PC-9 (cell line): ENCODE data around the gene CDH13. TPM values are rescaled to one million over a fixed set of nuclear protein-coding genes. Genes with fewer than 3 reads are reported as not detected.

ENCODE experiments used
- BruUV-seq: library from RNA; stranded (reverse); fragments of 400-500 nt; replicated peaks from 2 replicates; lab custom pipeline; 2021; lab: Mats Ljungman, UMichigan
- CTCF ChIA-PET: fragments of 300-600 bp; sonication (Branson Sonifier 250); formaldehyde crosslinking; loops from one replicate; lab custom pipeline; 2022; ENCODE audit warnings: antibody characterized with exemption; lab: Charles Lee
- POLR2A ChIA-PET: fragments of 300-600 bp; sonication (Branson Sonifier 250); formaldehyde crosslinking; loops from one replicate; lab custom pipeline; 2022; ENCODE audit warnings: antibody characterized with exemption; ENCODE audit not compliant: unreplicated experiment; lab: Charles Lee
- DNase-seq, 2 experiments: peaks; one replicate each; pipeline versions ENCODE4 v3.0.0 to v3.0.0-alpha.2; 2015 to 2022; ENCODE audit warnings: mixed read lengths in 1 of 2
- H2AFZ ChIP-seq: fragments of 200-600 bp; sonication (generic); 2 replicates; pipeline ENCODE4 v1.8.1; 2017; ENCODE audit warnings: antibody characterized with exemption
- H3F3A ChIP-seq: fragments of 200-600 bp; sonication (generic); 2 replicates; pipeline ENCODE4 v1.8.1; 2017; ENCODE audit warnings: antibody characterized with exemption, mild to moderate bottlenecking, low read depth; ENCODE audit not compliant: insufficient read depth
- H3K27ac ChIP-seq: fragments of 200-600 bp; sonication (generic); 2 replicates; pipeline ENCODE4 v1.6.1; 2016; ENCODE audit warnings: mixed run types
- H3K27me3 ChIP-seq: fragments of 200-600 bp; sonication (generic); 2 replicates; pipeline ENCODE4 v1.6.1; 2016; ENCODE audit warnings: low read depth, mixed run types; ENCODE audit not compliant: insufficient read depth
- H3K36me3 ChIP-seq: fragments of 200-600 bp; sonication (generic); 2 replicates; pipeline ENCODE4 v1.6.1; 2016; ENCODE audit warnings: low read depth, mixed run types
- H3K4me1 ChIP-seq: fragments of 200-600 bp; sonication (generic); replicated peaks from 2 replicates; pipeline ENCODE4 v1.6.1; 2016; ENCODE audit warnings: mixed run types; ENCODE audit not compliant: insufficient read depth
- H3K4me2 ChIP-seq: fragments of 200-600 bp; sonication (generic); 2 replicates; pipeline ENCODE4 v1.6.1; 2017; ENCODE audit warnings: mixed run types
- H3K4me3 ChIP-seq: fragments of 200-600 bp; sonication (generic); 2 replicates; pipeline ENCODE4 v1.6.1; 2016; ENCODE audit warnings: mixed run types
- H3K79me2 ChIP-seq: fragments of 200-600 bp; sonication (generic); 2 replicates; pipeline ENCODE4 v1.6.1; 2017; ENCODE audit warnings: low read depth, mixed run types
- H3K9me2 ChIP-seq: fragments of 200-600 bp; sonication (generic); 2 replicates; pipeline ENCODE4 v1.8.1; 2017; ENCODE audit warnings: mild to moderate bottlenecking; ENCODE audit not compliant: insufficient read depth
- H3K9me3 ChIP-seq: fragments of 200-600 bp; sonication (generic); 2 replicates; pipeline ENCODE4 v1.8.1; 2016; ENCODE audit warnings: low read depth; ENCODE audit not compliant: insufficient read depth
- H4K20me1 ChIP-seq: fragments of 200-600 bp; sonication (generic); 2 replicates; pipeline ENCODE4 v1.8.1; 2017; ENCODE audit not compliant: insufficient read depth
- EZH2 ChIP-seq: fragments of 200-600 bp; sonication (generic); IDR thresholded peaks from 2 replicates; pipeline ENCODE4 v1.8.0; 2017; ENCODE audit warnings: antibody characterized with exemption, low read depth
- intact Hi-C: fragments of 100-400 bp; cut with micrococcal nuclease; formaldehyde crosslinking; loops from one replicate; pipeline ENCODE4 v1.10.0; 2022; ENCODE audit not compliant: unreplicated experiment
- total RNA-seq: library from RNA; stranded (reverse); gene quantifications from 2 replicates; pipeline ENCODE4 v1.2.3, GENCODE V29; 2021
- TF ChIP-seq, protein P1 (sequence below): fragments of 200-600 bp; sonication (generic); conservative IDR thresholded peaks from 2 replicates; pipeline ENCODE4 v1.6.1; 2017; ENCODE audit warnings: mixed run types, antibody characterized with exemption, mild to moderate bottlenecking, moderate library complexity

CDH13 gene
- total RNA-seq, 1 experiment from 2014 or later: 0.24 TPM

- intact Hi-C loops: no loop called here
- no peak overlapping the region for H2AFZ ChIP-seq
- DNase-seq: peak; percentile 17 to 65
- BruUV-seq: no TSS peak
- no peaks in the 10 kb centered on the region for H3K36me3 ChIP-seq
- no peak overlapping the region for H3K4me3 ChIP-seq
- H3F3A ChIP-seq: no peaks in the 10 kb centered on the region
- H3K79me2 ChIP-seq: no peaks in the 10 kb centered on the region
- H3K27ac ChIP-seq: no peak overlapping the region
- no peaks in the 10 kb centered on the region; the same call in 1 of the 2 replicates for H3K9me3 ChIP-seq
- no peak overlapping the region for H3K4me2 ChIP-seq
- H3K9me2 ChIP-seq: no peaks in the 10 kb centered on the region
- peaks cover 60% of the 10 kb centered on the region for H3K27me3 ChIP-seq
- CTCF ChIA-PET: no interaction called here
- H3K4me1 ChIP-seq: 0 out of 2 replicates have a peak, but pooled peaks cover 10% of the 10 kb centered on the region
- no peaks in the 10 kb centered on the region for H4K20me1 ChIP-seq
- TF ChIP-seq EZH2: no peak
- TF ChIP-seq, protein P1, sequence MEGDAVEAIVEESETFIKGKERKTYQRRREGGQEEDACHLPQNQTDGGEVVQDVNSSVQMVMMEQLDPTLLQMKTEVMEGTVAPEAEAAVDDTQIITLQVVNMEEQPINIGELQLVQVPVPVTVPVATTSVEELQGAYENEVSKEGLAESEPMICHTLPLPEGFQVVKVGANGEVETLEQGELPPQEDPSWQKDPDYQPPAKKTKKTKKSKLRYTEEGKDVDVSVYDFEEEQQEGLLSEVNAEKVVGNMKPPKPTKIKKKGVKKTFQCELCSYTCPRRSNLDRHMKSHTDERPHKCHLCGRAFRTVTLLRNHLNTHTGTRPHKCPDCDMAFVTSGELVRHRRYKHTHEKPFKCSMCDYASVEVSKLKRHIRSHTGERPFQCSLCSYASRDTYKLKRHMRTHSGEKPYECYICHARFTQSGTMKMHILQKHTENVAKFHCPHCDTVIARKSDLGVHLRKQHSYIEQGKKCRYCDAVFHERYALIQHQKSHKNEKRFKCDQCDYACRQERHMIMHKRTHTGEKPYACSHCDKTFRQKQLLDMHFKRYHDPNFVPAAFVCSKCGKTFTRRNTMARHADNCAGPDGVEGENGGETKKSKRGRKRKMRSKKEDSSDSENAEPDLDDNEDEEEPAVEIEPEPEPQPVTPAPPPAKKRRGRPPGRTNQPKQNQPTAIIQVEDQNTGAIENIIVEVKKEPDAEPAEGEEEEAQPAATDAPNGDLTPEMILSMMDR: no peak
- POLR2A ChIA-PET: no interaction called here
These were observed 1117.7 kb downstream of the CDH13 start for GRCh38 chr16:83744441-83744981.

DNA sequence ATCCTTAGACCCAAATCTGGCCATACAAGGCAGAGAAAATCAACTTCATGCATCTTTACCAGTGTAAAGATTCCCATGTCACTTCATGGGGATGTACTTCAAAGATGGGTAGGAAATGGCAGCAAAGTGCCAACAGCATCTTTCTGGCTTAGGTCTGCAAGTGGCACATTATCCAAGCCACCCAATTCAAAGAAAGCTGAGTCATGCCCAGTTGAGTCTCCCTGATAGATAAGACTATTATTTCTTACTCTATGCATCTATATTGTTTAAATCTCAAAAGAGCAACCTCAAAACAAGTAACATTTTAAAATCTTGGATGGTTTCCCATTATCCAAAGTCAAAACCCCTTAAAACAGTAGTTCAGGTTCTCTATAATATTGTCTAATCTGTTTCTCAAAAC is 1119.8 kb downstream of the CDH13 start:
- no TSS peak for BruUV-seq
- Histone ChIP-seq H3K27me3 (peaks cover 63% of the 10 kb centered on the region), H3F3A (no peaks in the 10 kb centered on the region), H3K4me1 (0 out of 2 replicates have a peak, but pooled peaks cover 10% of the 10 kb centered on the region), H2AFZ (no peak overlapping the region), H3K9me3 (no peaks in the 10 kb centered on the region; the same call in 1 of the 2 replicates), H3K79me2 (no peaks in the 10 kb centered on the region), H3K9me2 (no peaks in the 10 kb centered on the region), H3K36me3 (no peaks in the 10 kb centered on the region), H4K20me1 (no peaks in the 10 kb centered on the region), H3K27ac (no peak overlapping the region), H3K4me2 (no peak overlapping the region), H3K4me3 (no peak overlapping the region)
- TF ChIP-seq, protein P1: no peak
- TF ChIP-seq EZH2: no peak
- intact Hi-C loops: no loop called here
- ChIA-PET CTCF (no interaction called here), POLR2A (no interaction called here)
- no peak for DNase-seq

DNA sequence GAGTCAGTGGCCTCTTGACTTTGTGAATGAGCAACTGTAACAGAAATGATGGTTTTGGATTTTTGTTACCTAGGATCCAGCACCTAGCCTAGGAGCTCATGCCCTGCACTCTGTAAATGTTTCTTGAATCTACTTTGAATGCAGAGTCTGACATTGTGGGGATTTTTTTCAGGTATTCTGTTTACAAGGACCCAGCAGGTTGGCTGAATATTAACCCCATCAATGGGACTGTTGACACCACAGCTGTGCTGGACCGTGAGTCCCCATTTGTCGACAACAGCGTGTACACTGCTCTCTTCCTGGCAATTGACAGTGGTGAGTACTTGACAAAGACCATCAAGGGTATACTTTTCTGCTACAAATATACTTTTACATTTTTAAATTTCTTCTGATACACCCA is 1121.2 kb downstream of the CDH13 start:
- CTCF ChIA-PET: no interaction called here
- Histone ChIP-seq H3K9me2 (no peaks in the 10 kb centered on the region), H2AFZ (no peak overlapping the region), H3K4me1 (0 out of 2 replicates have a peak, but pooled peaks cover 10% of the 10 kb centered on the region), H3K4me3 (no peak overlapping the region), H3K27ac (no peak overlapping the region), H3K79me2 (no peaks in the 10 kb centered on the region), H3K4me2 (no peak overlapping the region), H3K27me3 (peaks cover 69% of the 10 kb centered on the region), H4K20me1 (no peaks in the 10 kb centered on the region), H3K36me3 (no peaks in the 10 kb centered on the region), H3F3A (no peaks in the 10 kb centered on the region), H3K9me3 (no peaks in the 10 kb centered on the region; the same call in 1 of the 2 replicates)
- no peak for DNase-seq
- intact Hi-C loops: no loop called here
- BruUV-seq: no TSS peak
- POLR2A ChIA-PET: no interaction called here
- TF ChIP-seq, protein P1: no peak
- no peak for TF ChIP-seq EZH2
